Thyroid gland (tissue), 4 donors: Measurements from ENCODE around the gene PER2. TPM values are rescaled to one million over a fixed set of nuclear protein-coding genes. Genes with fewer than 3 reads are reported as not detected.

Experiments
- DNase-seq, 2 donors: peaks; one replicate each; pipeline ENCODE4 v3.0.0-alpha.2; 2019
- H3K27ac ChIP-seq, 3 donors: fragments of 200-600 bp; sonication (generic); 1 replicate in 2 of 3; 2 replicates in 1 of 3; pipeline ENCODE4 v1.5.1; 2016 to 2019; ENCODE audit warnings: mild to moderate bottlenecking in 1 of 3, moderate library complexity in 1 of 3
- H3K27me3 ChIP-seq: fragments of 200-600 bp; sonication (generic); one replicate; pipeline ENCODE4 v1.5.1; 2019
- H3K36me3 ChIP-seq, 2 donors: fragments of 200-600 bp; sonication (generic); one replicate each; pipeline ENCODE4 v1.5.1; 2016 to 2019
- H3K4me1 ChIP-seq, 2 donors: fragments of 200-600 bp; sonication (generic); one replicate each; pipeline ENCODE4 v1.5.1; 2017 to 2019
- H3K4me3 ChIP-seq, 3 donors: fragments of 200-600 bp; sonication (generic); replicated peaks in 1 of 3; 1 replicate in 2 of 3; 2 replicates in 1 of 3; pipeline ENCODE4 v1.5.1; 2016; ENCODE audit warnings: mild to moderate bottlenecking in 1 of 3
- H3K9me3 ChIP-seq: fragments of 200-600 bp; sonication (generic); one replicate; pipeline ENCODE4 v1.5.1; 2017
- CTCF ChIP-seq, 6 experiments: fragments of 200-600 bp in 3 of 6; fragments of 450-650 bp in 3 of 6; sonication (generic) in 3 of 6; IDR thresholded peaks; one replicate each; pipeline ENCODE4 v1.5.1; 2016 to 2019; ENCODE audit warnings: antibody characterized with exemption in 6 of 6, mild to moderate bottlenecking in 2 of 6, inconsistent platforms in 1 of 6, moderate library complexity in 1 of 6
- POLR2A ChIP-seq, 2 donors: fragments of 450-650 bp; IDR thresholded peaks; one replicate each; pipeline ENCODE4 v1.6.1; 2017; ENCODE audit warnings: antibody characterized with exemption in 2 of 2, mild to moderate bottlenecking in 2 of 2, moderate library complexity in 1 of 2
- WGBS, 2 donors: methylation state at CpG; one replicate each; pipeline ENCODE4 v1.1.5; 2017; 5-methylcytosine and 5-hydroxymethylcytosine counted together
- intact Hi-C: fragments of 100-400 bp; cut with DNase I; formaldehyde crosslinking; loops from one replicate; pipeline ENCODE4 v1.15.1; 2023
- total RNA-seq, 4 donors: library from RNA; depleted of rRNA; stranded (reverse); fragments of >200 nt; gene quantifications; one replicate each; pipeline ENCODE4 v1.2.3, GENCODE V29; 2016

PER2 gene
- total RNA-seq, 4 donors from 2014 or later, result 6.5 to 17.6 (median 9.6) TPM

DNA sequence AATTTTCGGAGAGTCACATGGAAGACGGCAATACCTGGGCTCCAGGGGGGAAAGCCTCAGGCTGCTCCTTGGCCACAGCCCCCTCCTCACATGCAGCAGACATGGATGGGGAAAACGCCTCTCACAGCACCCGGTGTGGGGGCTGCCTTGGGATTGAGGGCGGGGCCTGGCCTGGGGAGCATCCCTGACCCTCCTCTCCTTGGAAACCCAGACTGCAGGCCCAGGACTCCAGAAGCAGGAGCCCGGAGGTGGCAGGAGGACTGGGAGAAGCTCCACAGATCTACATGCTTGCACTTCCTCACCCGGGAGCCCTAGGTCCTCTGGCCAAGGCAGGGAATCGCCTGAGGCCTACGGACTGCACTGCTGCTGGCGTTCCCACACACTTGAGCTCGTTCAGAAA is 36.4 kb downstream of the PER2 start:
- intact Hi-C loops, result loop anchor here (10.0 kb wide), 1 partner anchor 287 kb away; the partner anchor contains the start of gene UBE2F

GRCh38 chr2:238251331-238251730 is 37.1 kb downstream of the PER2 start:
- intact Hi-C loops, result loop anchor here (10.0 kb wide), 1 partner anchor 287 kb away; the partner anchor contains the start of gene UBE2F
- H3K9me3 ChIP-seq, result no peaks in the 10 kb centered on the region
- no peaks in the 10 kb centered on the region for H3K4me1 ChIP-seq
- H3K27ac ChIP-seq, result no peak overlapping the region
- H3K4me3 ChIP-seq, result no peak overlapping the region
- WGBS, 2 donors, result 87 to 88% methylated on average over 6 to 8 of the region's 12 CpGs
- no peaks in the 10 kb centered on the region for H3K27me3 ChIP-seq
- no peak for DNase-seq
- TF ChIP-seq CTCF (IDR thresholded peaks at IDR 0.05) (no peak), POLR2A (IDR thresholded peaks at IDR 0.05) (no peak)
- H3K36me3 ChIP-seq, result peaks cover 46 to 74% of the 10 kb centered on the region in 2 donors

More for the DNA sequence above, 36.4 kb downstream of the PER2 start:
- Histone ChIP-seq H3K27ac (no peak overlapping the region), H3K4me3 (no peak overlapping the region), H3K4me1 (no peaks in the 10 kb centered on the region), H3K36me3 (peaks cover 46 to 74% of the 10 kb centered on the region in 2 donors), H3K9me3 (no peaks in the 10 kb centered on the region), H3K27me3 (no peaks in the 10 kb centered on the region)
- no peak for DNase-seq
- TF ChIP-seq POLR2A (IDR thresholded peaks at IDR 0.05) (no peak), CTCF (IDR thresholded peaks at IDR 0.05) (no peak)
- 94 to 95% methylated on average over 6 to 11 of the region's 11 CpGs for WGBS, 2 donors

DNA sequence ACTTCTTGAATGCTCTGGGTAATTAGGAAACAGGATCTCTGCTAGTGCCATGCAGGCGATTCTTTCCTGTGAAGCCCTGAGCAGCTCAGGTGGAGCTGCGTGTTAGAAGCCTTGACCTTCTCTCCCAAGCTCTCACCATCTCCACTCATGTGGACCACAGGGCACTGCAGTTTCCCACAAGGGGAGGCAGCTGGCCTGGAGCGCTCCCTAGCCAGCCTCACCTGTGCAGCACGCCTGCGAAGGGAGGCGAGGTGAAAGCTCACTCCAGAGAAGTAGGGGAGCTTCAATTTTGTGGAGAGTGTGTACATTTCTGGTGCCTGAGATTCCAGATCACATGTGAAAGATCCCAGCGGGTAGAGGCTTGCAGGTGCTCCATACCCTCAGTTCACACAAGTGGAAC is 37.5 kb downstream of the PER2 start:
- intact Hi-C loops, result loop anchor here (10.0 kb wide), 1 partner anchor 286 kb away; the partner anchor contains the start of gene UBE2F
- no peak overlapping the region for H3K27ac ChIP-seq
- WGBS, 2 donors, result 97 to 98% methylated on average over 7 of the region's 7 CpGs
- no peak overlapping the region for H3K4me3 ChIP-seq
- no peaks in the 10 kb centered on the region for H3K4me1 ChIP-seq
- no peak for TF ChIP-seq CTCF (IDR thresholded peaks at IDR 0.05)
- TF ChIP-seq POLR2A (IDR thresholded peaks at IDR 0.05), result no peak
- H3K9me3 ChIP-seq, result no peaks in the 10 kb centered on the region
- peaks cover 45 to 75% of the 10 kb centered on the region in 2 donors for H3K36me3 ChIP-seq
- no peak for DNase-seq
- no peaks in the 10 kb centered on the region for H3K27me3 ChIP-seq

- H3K27me3 ChIP-seq, result no peaks in the 10 kb centered on the region
- no peak for DNase-seq
- H3K27ac ChIP-seq, result no peak overlapping the region
- intact Hi-C loops, result no loop called here
- TF ChIP-seq POLR2A (IDR thresholded peaks at IDR 0.05) (no peak), CTCF (IDR thresholded peaks at IDR 0.05) (no peak)
- H3K4me1 ChIP-seq, result no peaks in the 10 kb centered on the region
- peaks cover 32 to 59% of the 10 kb centered on the region in 2 donors for H3K36me3 ChIP-seq
- no peaks in the 10 kb centered on the region for H3K9me3 ChIP-seq
- H3K4me3 ChIP-seq, result no peak overlapping the region
- WGBS, 2 donors, result 81 to 82% methylated on average over 10 of the region's 10 CpGs
These were observed 40.5 kb downstream of the PER2 start for GRCh38 chr2:238247841-238248453.

DNA sequence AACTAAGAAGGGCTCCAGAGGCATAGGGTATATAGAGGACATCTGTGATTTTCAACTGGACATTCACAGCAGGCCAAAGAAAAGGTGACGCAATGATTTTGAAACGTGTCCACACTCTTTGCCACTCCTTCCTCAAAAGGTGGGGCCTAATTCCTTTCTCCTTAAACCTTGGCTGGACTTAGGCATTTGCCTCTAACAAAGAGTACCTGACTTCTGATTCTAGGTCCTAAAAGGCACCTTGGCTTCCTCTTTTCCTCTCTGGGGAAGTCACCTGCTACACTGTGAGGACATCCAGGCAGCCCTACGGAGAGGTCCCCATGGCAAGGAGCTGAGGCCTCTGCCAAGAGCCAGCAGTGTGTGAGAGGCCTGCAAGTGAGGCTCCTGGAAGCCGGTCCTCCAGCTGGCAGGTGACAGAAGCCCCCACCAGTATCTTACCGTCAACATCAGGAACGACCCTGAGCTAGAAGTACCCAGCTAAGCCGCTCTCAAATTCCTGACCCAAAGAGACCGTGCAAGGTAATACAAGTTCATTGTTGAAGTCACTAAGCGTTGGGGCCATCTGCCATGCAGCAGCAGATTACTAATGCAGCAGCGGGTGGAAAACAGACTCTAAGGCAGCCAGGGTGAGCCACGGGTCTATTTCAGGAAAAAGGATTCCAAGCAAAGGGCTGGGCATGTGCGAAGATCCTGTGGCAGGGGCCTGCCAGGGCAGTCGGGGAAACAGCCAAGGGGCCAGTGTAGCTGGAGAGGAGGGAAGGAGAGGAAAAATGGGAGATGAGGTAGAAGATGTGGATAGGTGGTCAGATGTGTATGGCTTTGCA is 41.2 kb downstream of the PER2 start:
- DNase-seq, result no peak
- intact Hi-C loops, result no loop called here
- Histone ChIP-seq H3K4me1 (no peaks in the 10 kb centered on the region), H3K27me3 (no peaks in the 10 kb centered on the region), H3K36me3 (peaks cover 25 to 52% of the 10 kb centered on the region in 2 donors), H3K9me3 (no peaks in the 10 kb centered on the region), H3K27ac (no peak overlapping the region), H3K4me3 (no peak overlapping the region)
- 88 to 92% methylated on average over 13 of the region's 13 CpGs for WGBS, 2 donors
- no peak for TF ChIP-seq CTCF (IDR thresholded peaks at IDR 0.05)
- no peak for TF ChIP-seq POLR2A (IDR thresholded peaks at IDR 0.05)
